Activated CD4-positive, alpha-beta T cell treated with anti-CD3 and anti-CD28 coated beads, Interleukin-2, amount 10 ng/mL, durations not matched to agents 24 days and 14 days (primary cell): Measurements from ENCODE around the gene HUNK. TPM values are rescaled to one million over a fixed set of nuclear protein-coding genes. Genes with fewer than 3 reads are reported as not detected.

Experiments used
- DNase-seq: peaks from one replicate; pipeline ENCODE4 v3.0.0; 2022
- H3K27ac Mint-ChIP-seq: one replicate; pipeline ENCODE4 v1.8.0; 2022; ENCODE audit warnings: mild to moderate bottlenecking, mixed read lengths
- H3K27me3 Mint-ChIP-seq: one replicate; pipeline ENCODE4 v1.8.0; 2022; ENCODE audit warnings: mixed read lengths
- H3K36me3 Mint-ChIP-seq: one replicate; pipeline ENCODE4 v1.8.0; 2022; ENCODE audit warnings: low read depth, mild to moderate bottlenecking, mixed read lengths
- H3K4me1 Mint-ChIP-seq: one replicate; pipeline ENCODE4 v1.8.0; 2021; ENCODE audit warnings: mixed read lengths
- H3K4me3 Mint-ChIP-seq: one replicate; pipeline ENCODE4 v1.8.0; 2022; ENCODE audit warnings: mild to moderate bottlenecking, moderate library complexity, mixed read lengths
- H3K9me3 Mint-ChIP-seq: one replicate; pipeline ENCODE4 v1.8.0; 2021; ENCODE audit warnings: mixed read lengths
- intact Hi-C: fragments of 100-400 bp; cut with micrococcal nuclease; formaldehyde crosslinking; loops from one replicate; pipeline ENCODE4 v1.15.1; 2023
- total RNA-seq: library from RNA; stranded (reverse); gene quantifications from 2 replicates; pipeline ENCODE4 v1.2.3, GENCODE V29; 2022

The HUNK gene
- total RNA-seq, 1 donor from 2014 or later: 0.37 TPM

DNA sequence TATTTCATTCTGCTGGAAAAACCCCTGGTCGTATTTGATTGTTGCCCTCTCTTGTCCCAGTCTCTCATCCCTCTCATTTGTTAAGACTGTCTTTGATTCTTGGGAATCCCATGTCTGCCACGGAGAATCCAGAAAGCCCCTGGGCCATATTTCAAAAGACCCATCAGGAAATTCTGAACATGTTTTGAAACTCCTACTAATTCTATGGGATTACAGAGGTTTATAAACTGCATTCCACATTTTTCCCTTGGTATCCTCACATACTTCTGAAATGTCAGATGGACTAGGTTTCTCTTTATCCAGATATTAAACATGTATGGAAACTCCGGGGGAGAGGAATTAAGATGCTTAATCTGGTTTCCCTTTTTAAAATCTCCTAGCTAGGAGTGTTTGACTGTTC lies 80.0 kb downstream of the HUNK start:
- Mint-ChIP-seq H3K36me3 (no peaks in the 10 kb centered on the region), H3K4me1 (no peaks in the 10 kb centered on the region), H3K4me3 (no peak overlapping the region), H3K9me3 (no peaks in the 10 kb centered on the region), H3K27ac (no peak overlapping the region), H3K27me3 (no peaks in the 10 kb centered on the region)
- DNase-seq: no peak
- intact Hi-C loops: no loop called here

DNA sequence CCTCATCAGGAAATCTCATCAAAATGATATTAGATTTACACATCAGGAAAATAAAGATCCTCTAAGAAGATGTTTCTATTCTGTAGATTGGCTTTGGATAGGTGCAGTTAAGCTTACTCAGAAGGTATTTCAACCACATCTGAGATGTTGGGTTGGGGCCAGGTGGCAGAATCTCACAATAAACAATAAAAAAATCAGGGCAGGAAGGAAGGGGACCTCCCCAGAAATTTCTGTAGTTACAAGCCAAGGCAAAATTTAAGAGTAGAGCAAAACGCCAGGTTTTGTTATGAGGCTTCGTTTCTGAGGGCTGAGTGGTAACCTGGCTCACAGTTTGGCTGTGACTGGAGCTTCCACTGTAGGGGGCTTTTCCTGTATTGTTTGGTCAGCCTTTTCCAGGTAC lies 84.8 kb downstream of the HUNK start:
- Mint-ChIP-seq H3K4me3 (no peak overlapping the region), H3K27me3 (peaks cover 2% of the 10 kb centered on the region), H3K4me1 (no peaks in the 10 kb centered on the region), H3K9me3 (no peaks in the 10 kb centered on the region), H3K36me3 (no peaks in the 10 kb centered on the region), H3K27ac (no peak overlapping the region)
- DNase-seq: no peak
- intact Hi-C loops: no loop called here

DNA sequence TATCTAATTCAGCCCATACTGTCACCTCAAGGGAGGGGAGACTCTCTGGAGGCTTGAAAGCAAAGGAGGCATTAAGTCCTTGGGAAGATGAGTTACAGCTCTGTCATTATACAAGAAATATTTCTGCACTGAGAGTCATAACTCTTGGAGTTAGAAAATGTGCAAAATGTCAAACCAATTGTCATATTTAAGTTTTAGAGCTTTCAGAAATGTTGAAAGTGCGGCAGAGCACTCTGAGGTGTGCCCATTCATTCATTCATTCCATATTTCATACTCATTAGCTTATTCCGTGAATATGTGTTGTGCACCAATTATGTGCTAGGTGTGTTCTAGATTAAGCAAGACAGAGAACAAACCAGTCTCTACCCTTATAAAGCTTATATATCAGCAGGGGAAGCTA lies 87.1 kb downstream of the HUNK start:
- H3K4me3 Mint-ChIP-seq: no peak overlapping the region
- peaks cover 2% of the 10 kb centered on the region for H3K27me3 Mint-ChIP-seq
- no peaks in the 10 kb centered on the region for H3K4me1 Mint-ChIP-seq
- DNase-seq: no peak
- H3K9me3 Mint-ChIP-seq: no peaks in the 10 kb centered on the region
- intact Hi-C loops: no loop called here
- H3K27ac Mint-ChIP-seq: no peak overlapping the region
- H3K36me3 Mint-ChIP-seq: no peaks in the 10 kb centered on the region

DNA sequence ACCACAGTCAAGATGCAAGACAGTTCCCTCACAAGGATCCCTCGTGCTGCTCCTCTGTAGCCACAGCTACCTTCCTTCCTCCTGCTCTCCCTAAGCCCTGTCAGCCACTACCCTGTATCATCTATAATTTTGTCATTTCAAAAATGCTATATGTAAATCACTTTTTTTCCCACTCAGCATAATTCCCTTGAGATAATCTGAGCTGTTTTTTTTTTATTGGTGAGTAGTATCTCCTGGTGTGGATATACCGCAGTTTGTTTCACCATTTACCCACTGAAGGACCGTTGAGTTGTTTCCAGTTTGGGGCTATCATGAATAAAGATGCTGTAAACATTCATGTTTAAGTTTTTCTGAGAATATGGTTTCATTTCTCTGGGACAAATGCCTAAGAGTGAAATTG lies 88.2 kb downstream of the HUNK start:
- Mint-ChIP-seq H3K4me3 (no peak overlapping the region), H3K27me3 (peaks cover 2% of the 10 kb centered on the region), H3K9me3 (no peaks in the 10 kb centered on the region), H3K36me3 (no peaks in the 10 kb centered on the region), H3K4me1 (no peaks in the 10 kb centered on the region), H3K27ac (no peak overlapping the region)
- intact Hi-C loops: no loop called here
- DNase-seq: no peak

DNA sequence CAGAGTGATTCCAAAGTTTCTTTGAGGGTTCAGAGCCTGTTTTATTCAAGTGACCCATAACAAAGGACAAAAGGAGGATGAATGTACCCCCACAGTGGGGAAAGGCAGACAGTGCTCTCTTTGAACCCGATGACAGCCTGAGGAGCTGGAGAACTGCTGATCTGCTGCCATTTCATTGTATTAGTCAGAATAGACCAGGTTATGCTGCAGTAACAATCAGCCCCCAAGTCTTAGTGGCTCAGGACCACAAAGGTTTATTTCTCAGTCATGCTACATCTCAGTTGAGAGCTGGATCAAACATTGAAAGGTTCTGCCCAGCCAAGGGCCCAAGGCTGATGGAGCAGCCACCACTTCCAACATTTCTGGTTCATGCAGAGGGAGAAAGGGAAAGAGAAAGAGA lies 88.9 kb downstream of the HUNK start:
- Mint-ChIP-seq H3K27me3 (peaks cover 2% of the 10 kb centered on the region), H3K27ac (no peak overlapping the region), H3K4me1 (no peaks in the 10 kb centered on the region), H3K4me3 (no peak overlapping the region), H3K9me3 (no peaks in the 10 kb centered on the region), H3K36me3 (no peaks in the 10 kb centered on the region)
- intact Hi-C loops: no loop called here
- no peak for DNase-seq

DNA sequence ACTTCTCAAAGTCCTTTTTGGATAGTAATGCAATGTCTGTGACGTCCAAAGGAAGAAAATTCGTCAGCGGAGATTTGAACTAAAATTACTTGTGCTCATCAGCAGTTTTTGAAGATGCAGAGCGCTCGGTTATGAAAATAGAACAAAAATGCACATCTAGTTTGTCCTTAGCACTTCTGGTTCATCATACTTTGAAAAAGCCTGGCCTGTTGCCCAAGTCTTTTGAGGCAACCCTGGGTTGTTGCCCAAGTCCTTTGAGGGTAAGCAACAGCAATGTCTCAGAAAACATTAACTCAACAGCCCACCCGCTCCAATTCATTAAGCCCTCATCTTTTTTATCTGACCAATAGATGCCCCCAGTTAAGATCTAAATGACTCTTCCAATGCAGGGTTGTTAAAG lies 91.9 kb downstream of the HUNK start:
- intact Hi-C loops: no loop called here
- H3K36me3 Mint-ChIP-seq: no peaks in the 10 kb centered on the region

DNA sequence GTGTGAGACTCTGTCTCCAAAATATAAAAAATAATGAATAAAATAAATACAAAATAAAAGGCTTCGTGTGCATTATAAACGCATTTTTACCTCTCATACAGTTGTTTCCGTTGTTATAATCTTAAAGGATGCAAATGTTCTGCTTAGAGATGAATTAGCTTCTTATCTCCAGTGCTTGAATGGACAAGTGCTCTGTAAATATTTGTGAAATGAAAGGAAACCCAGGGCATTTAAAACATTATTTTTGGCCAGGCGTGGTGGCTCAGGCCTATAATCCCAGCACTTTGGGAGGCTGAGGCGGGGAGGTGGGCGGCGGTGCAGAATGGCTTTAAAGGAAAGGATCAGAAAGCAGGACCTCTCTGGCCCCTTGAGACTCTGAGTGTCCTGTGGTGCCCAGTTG lies 94.5 kb downstream of the HUNK start:
- Mint-ChIP-seq H3K36me3 (no peaks in the 10 kb centered on the region), H3K4me1 (no peaks in the 10 kb centered on the region), H3K27ac (no peak overlapping the region), H3K27me3 (no peaks in the 10 kb centered on the region), H3K4me3 (no peak overlapping the region), H3K9me3 (no peaks in the 10 kb centered on the region)
- DNase-seq: no peak
- intact Hi-C loops: no loop called here

More for the DNA sequence above, 91.9 kb downstream of the HUNK start:
- DNase-seq: no peak
- Mint-ChIP-seq H3K4me3 (no peak overlapping the region), H3K9me3 (no peaks in the 10 kb centered on the region), H3K27ac (no peak overlapping the region), H3K27me3 (peaks cover 2% of the 10 kb centered on the region), H3K4me1 (no peaks in the 10 kb centered on the region)

DNA sequence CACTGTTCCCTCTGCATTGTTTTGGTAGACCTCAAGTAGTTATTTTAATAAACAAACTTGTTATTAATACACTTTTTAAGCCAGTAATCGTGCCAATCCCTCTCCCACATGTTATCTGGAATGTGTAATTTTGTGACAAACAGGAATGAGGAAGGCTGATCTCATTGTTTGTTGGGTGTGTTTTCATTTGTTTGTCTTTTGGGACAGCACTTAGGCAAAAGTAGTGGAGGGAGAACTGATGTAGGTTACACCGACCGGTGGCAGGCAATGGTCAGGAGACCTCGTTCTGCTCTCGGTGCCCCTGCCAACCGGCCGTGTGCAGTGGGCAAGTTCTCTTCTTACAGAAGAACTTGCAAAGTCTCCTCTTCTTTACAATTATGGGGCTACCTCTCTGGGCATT lies 99.8 kb downstream of the HUNK start:
- DNase-seq: no peak
- Mint-ChIP-seq H3K9me3 (peaks cover 17% of the 10 kb centered on the region), H3K4me3 (no peak overlapping the region), H3K27me3 (peaks cover 12% of the 10 kb centered on the region), H3K27ac (no peak overlapping the region), H3K4me1 (peaks cover 12% of the 10 kb centered on the region), H3K36me3 (peaks cover 3% of the 10 kb centered on the region)
- intact Hi-C loops: no loop called here

DNA sequence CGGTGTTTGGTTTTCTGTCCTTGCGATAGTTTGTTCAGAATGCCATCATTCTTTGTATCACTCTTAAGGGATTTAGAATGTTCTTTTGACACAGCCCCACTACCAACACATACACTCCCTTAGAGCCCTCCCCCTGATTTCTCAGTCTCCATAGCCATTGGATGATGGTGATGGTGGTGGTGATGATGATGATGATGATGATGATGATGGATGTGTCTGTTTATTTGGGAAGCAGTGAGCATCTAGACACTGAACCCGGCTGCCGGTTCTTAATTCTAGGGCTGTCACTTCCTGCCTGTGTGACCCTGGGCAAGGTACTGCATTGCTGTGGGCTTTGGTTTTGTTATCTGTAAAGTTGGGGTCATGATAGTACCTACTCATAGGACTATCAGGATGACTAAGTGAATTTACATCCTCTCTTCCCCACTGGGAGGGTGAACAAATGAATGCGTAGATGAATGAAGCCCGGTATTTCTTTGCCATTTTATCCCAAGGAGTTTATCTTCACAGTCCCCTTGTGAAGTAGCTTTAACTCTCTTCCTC lies 100.7 kb downstream of the HUNK start:
- H3K4me3 Mint-ChIP-seq: no peak overlapping the region
- H3K4me1 Mint-ChIP-seq: peaks cover 12% of the 10 kb centered on the region

DNA sequence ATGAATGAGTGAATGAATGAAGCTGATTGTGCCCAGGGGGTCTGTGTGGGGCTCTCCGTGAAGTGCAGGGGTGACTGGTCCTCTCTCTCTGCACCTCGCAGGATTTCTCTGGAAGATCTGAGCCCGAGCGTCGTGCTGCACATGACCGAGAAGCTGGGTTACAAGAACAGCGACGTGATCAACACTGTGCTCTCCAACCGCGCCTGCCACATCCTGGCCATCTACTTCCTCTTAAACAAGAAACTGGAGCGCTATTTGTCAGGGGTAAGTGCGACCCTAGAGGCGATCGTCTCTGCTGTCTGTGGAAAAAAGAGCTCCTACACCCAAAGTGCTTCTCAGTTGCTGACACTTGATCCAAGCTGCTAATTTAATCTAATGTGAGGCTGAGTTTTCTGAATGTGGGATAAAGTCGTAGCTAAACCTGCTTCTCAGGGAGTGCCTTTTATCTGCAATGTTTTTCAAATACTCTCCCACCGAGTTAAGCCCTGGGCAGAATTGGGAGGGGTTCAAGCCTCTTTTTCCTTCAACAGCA lies 101.7 kb downstream of the HUNK start:
- intact Hi-C loops: no loop called here
- Mint-ChIP-seq H3K36me3 (peaks cover 3% of the 10 kb centered on the region), H3K4me3 (peak overlapping the region; percentile 10), H3K9me3 (peaks cover 17% of the 10 kb centered on the region), H3K27me3 (peaks cover 12% of the 10 kb centered on the region), H3K27ac (no peak overlapping the region), H3K4me1 (peaks cover 12% of the 10 kb centered on the region)
- DNase-seq: peak; percentile 71

More for the DNA sequence above, 100.7 kb downstream of the HUNK start:
- Mint-ChIP-seq H3K27ac (no peak overlapping the region), H3K36me3 (peaks cover 3% of the 10 kb centered on the region), H3K9me3 (peaks cover 17% of the 10 kb centered on the region), H3K27me3 (peaks cover 12% of the 10 kb centered on the region)
- DNase-seq: no peak
- intact Hi-C loops: no loop called here

DNA sequence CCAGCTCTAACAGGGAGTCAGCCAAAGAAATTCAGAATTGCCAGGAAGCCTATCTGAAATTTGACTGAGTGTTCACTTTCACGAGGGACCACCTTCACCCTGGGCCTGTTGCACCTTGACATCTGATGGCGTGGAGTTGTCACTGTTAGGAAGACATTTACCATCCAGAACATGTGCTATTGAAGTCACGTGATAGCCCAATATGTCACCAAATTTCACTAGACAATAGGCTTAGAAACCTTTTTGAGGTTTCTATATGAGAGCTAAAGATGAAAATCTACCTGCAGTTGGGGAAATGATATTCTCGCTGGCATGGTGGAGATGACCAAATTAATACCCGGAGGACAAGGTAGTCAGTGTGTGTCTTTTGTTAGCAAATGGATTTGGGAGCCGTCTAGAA lies 102.7 kb downstream of the HUNK start:
- Mint-ChIP-seq H3K4me3 (no peak overlapping the region), H3K4me1 (peaks cover 12% of the 10 kb centered on the region), H3K36me3 (peaks cover 3% of the 10 kb centered on the region), H3K9me3 (peaks cover 17% of the 10 kb centered on the region), H3K27me3 (peaks cover 12% of the 10 kb centered on the region), H3K27ac (no peak overlapping the region)
- intact Hi-C loops: no loop called here
- DNase-seq: no peak

DNA sequence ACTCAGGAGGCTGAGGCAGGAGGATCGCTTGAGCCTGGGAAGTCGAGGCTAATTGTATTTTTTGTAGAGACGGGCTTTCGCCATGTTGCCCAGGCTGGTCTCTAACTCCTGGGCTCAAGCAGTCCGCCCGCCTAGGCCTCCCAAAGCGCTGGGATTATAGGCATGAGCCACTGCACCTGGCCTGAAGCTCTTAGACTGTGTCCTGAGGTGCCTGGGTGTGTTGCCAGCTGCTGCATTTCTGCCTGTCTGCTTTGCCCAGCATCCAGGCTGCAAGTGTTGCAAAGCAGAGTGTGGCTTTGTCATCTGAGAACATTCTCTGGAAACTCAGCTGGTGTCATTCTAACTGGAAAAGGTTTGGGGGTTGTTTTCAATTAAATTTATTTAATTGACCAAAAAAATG lies 105.0 kb downstream of the HUNK start:
- no peak for DNase-seq
- H3K4me3 Mint-ChIP-seq: no peak overlapping the region
- H3K9me3 Mint-ChIP-seq: peaks cover 17% of the 10 kb centered on the region
- H3K27ac Mint-ChIP-seq: no peak overlapping the region
- peaks cover 12% of the 10 kb centered on the region for H3K4me1 Mint-ChIP-seq
- intact Hi-C loops: no loop called here
- H3K36me3 Mint-ChIP-seq: peaks cover 3% of the 10 kb centered on the region
- H3K27me3 Mint-ChIP-seq: peaks cover 12% of the 10 kb centered on the region

DNA sequence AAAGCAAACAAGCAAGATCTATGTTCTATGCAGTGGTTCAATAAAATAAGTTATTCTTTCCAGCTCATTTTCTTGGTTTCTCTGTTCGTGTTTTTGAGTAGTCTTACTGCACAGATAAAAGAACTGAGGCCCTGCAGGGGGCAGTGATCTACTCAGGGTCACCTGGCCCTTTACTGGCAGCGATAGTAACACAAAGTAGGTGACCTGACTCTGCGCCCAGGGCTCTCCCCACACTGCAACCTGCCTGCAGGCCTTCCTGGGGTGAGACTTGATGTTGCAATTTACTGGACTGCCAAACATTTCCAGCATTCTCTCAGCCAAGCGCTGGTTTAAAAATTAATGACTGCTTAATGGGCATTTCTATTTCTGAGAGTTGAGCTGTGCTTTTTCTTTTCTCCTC lies 110.3 kb downstream of the HUNK start:
- no peaks in the 10 kb centered on the region for H3K36me3 Mint-ChIP-seq
- intact Hi-C loops: no loop called here
- DNase-seq: no peak

DNA sequence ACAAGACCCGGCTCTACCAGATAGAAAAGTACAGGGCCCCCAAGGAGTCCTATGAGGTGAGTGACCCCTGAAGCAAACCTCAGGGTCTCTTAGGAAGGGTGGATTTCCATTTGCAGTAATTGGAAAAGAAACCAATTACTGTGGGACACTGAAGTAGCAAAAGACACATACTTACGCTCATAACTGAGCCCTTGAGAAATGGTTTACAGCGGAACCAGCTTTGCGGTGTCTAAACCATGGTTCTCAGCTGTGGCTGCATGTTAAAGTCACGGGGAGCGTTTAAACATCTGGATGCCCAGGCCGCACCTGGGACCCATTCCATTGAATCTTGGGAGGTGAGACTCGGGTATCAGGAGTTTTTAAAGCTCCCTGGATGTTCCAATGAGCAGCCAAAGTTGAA lies 110.7 kb downstream of the HUNK start:
- no peaks in the 10 kb centered on the region for H3K36me3 Mint-ChIP-seq
- no peak overlapping the region for H3K27ac Mint-ChIP-seq
- H3K4me1 Mint-ChIP-seq: no peaks in the 10 kb centered on the region
- H3K9me3 Mint-ChIP-seq: peaks cover 4% of the 10 kb centered on the region
- no peak for DNase-seq
- H3K27me3 Mint-ChIP-seq: peaks cover 2% of the 10 kb centered on the region
- no peak overlapping the region for H3K4me3 Mint-ChIP-seq
- intact Hi-C loops: no loop called here

More for the DNA sequence above, 110.3 kb downstream of the HUNK start:
- Mint-ChIP-seq H3K4me1 (no peaks in the 10 kb centered on the region), H3K9me3 (peaks cover 4% of the 10 kb centered on the region), H3K27ac (no peak overlapping the region), H3K27me3 (peaks cover 2% of the 10 kb centered on the region), H3K4me3 (no peak overlapping the region)

DNA sequence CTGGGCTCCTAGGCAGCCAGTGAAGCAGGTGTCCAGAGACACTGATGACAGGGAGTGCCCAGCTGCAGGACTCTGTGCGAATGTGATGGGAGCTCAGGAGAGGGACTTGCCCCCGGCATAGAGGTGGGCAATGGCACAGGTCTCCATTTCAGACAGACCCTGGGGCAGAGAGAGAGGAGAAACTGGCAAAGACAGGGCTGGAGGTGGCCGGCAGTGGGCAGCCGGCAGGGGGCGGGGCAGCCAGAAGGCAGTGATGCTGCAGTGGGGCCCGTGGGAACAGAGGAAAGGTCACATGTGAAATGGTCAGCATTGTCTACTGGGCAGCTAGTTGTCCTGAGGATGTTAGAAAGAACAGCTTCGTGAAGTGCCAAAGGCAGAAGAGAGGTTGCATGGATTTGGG lies 112.6 kb downstream of the HUNK start:
- no peak for DNase-seq
- Mint-ChIP-seq H3K27ac (no peak overlapping the region), H3K27me3 (peaks cover 2% of the 10 kb centered on the region), H3K4me1 (no peaks in the 10 kb centered on the region), H3K9me3 (peaks cover 4% of the 10 kb centered on the region), H3K4me3 (no peak overlapping the region), H3K36me3 (no peaks in the 10 kb centered on the region)
- intact Hi-C loops: no loop called here
